Stimulated activated CD8-positive, alpha-beta memory T cell treated with anti-CD3 and anti-CD28 coated beads, Interleukin-4, amount 100 ng/mL, for 1 hour (primary cell): ENCODE measurements around the gene SNX30.
"Not testable (repeated sequence)": the region's sequence is repeated elsewhere in the genome, so short reads cannot be mapped to it uniquely, and the experiment has no call there.

ENCODE experiments used
- DNase-seq, 2 donors: peaks; one replicate each; pipeline ENCODE4 v3.0.0-alpha.2; 2020; ENCODE audit warnings: low read depth in 2 of 2, low spot score in 1 of 2

The SNX30 gene

GRCh38 chr9:112750016-112750763, at the start of gene SNX30:
TSS of gene SNX30 (plus strand) at chr9:112750760. CDS start at chr9:112751002, 242 bp downstream.
- peak; percentile 42 to 62 for DNase-seq

GRCh38 chr9:112703304-112703703, 47.3 kb upstream of the SNX30 start:
- DNase-seq, result no peak

GRCh38 chr9:112705768-112706427, 44.7 kb upstream of the SNX30 start:
- no peak for DNase-seq

- DNase-seq, result no peak
These were observed 39.4 kb upstream of the SNX30 start for GRCh38 chr9:112711050-112711689.

GRCh38 chr9:112712678-112713077, 37.9 kb upstream of the SNX30 start:
- DNase-seq, result no peak

- peak; percentile 91 to 95 for DNase-seq
These were observed 32.8 kb upstream of the SNX30 start, which contains the start of gene INIP for GRCh38 chr9:112717661-112718331. TSS of gene INIP (minus strand) at chr9:112718117. CDS start at chr9:112716485, 1,632 bp downstream.

GRCh38 chr9:112719241-112719691, 31.3 kb upstream of the SNX30 start:
- no peak for DNase-seq

GRCh38 chr9:112719696-112720095, 30.9 kb upstream of the SNX30 start:
- DNase-seq, result no peak

GRCh38 chr9:112720113-112720780, 30.3 kb upstream of the SNX30 start:
- no peak for DNase-seq

- DNase-seq, result not testable (repeated sequence)
These were observed 27.8 kb upstream of the SNX30 start for GRCh38 chr9:112722749-112723148.

- no peak for DNase-seq
These were observed 24.6 kb upstream of the SNX30 start for GRCh38 chr9:112725961-112726360.

GRCh38 chr9:112726428-112726827, 24.1 kb upstream of the SNX30 start:
- DNase-seq, result no peak

- no peak for DNase-seq
These were observed 22.2 kb upstream of the SNX30 start for GRCh38 chr9:112728401-112728800.

- DNase-seq, result no peak
These were observed 18.6 kb upstream of the SNX30 start for GRCh38 chr9:112731971-112732370.

- DNase-seq, result no peak
These were observed 15.7 kb upstream of the SNX30 start for GRCh38 chr9:112734892-112735291.

- no peak for DNase-seq
These were observed 7.2 kb upstream of the SNX30 start for GRCh38 chr9:112743216-112743836.

GRCh38 chr9:112744177-112744576, 6.4 kb upstream of the SNX30 start:
- no peak for DNase-seq

- no peak for DNase-seq
These were observed 3.5 kb upstream of the SNX30 start for GRCh38 chr9:112747094-112747493.

- no peak for DNase-seq
These were observed 150 bp downstream of the SNX30 start for GRCh38 chr9:112750764-112751055.

GRCh38 chr9:112751056-112751795, 666 bp downstream of the SNX30 start:
- DNase-seq, result no peak
